ENCODE results near the gene PAWR.

DNA sequence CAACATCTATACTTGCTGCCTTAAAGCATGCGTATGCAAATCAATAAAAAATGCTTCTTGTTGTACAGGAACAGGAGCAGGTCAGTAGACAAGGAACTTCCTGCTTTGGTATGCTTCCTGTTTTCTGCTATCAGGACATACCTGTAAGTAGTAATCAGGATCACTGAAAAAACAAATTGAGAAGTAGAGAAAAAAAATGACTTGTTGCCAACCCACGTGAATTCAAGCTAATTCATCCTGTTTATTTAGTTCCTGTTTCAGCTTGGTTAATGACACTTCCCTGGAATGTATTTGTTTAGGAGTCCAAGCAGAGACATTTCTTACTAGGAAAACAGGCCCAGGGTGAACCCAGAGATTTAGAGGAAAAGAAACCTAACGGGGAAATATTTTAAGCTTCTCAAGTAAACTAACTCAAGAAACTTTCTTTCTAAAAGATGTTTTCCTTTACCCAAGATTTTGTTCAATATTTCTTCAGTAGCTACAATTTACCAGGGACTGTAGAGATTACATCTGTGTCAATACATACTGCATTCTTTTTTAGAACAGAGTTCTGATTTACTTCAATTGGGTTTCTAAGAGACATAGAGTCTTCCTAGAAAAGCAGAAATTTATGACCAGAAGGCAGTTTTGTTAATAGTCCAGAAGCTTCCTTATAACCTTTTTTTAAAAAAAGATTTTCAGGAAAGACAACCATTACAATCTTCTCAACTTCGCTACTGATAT lies 124.2 kb downstream of the PAWR start:
- TF ChIP-seq, protein P1, sequence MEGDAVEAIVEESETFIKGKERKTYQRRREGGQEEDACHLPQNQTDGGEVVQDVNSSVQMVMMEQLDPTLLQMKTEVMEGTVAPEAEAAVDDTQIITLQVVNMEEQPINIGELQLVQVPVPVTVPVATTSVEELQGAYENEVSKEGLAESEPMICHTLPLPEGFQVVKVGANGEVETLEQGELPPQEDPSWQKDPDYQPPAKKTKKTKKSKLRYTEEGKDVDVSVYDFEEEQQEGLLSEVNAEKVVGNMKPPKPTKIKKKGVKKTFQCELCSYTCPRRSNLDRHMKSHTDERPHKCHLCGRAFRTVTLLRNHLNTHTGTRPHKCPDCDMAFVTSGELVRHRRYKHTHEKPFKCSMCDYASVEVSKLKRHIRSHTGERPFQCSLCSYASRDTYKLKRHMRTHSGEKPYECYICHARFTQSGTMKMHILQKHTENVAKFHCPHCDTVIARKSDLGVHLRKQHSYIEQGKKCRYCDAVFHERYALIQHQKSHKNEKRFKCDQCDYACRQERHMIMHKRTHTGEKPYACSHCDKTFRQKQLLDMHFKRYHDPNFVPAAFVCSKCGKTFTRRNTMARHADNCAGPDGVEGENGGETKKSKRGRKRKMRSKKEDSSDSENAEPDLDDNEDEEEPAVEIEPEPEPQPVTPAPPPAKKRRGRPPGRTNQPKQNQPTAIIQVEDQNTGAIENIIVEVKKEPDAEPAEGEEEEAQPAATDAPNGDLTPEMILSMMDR (optimal IDR thresholded peaks at IDR 0.05 in 1 of 3, IDR thresholded peaks at IDR 0.05 in 1 of 3, conservative IDR thresholded peaks at IDR 0.05 in 1 of 3; ENCODE audit: extremely low read depth in 1 of 3, insufficient read depth in 2 of 3, low read length in 3 of 3) = no peak
- no peak for TF ChIP-seq EZH2 (IDR thresholded peaks at IDR 0.05; ENCODE audit: low read length)
